Measurements from ENCODE around the gene SPATA32.

SPATA32 gene

GRCh38 chr17:45293413-45294211 lies 31.7 kb upstream of the SPATA32 start:
- no peak for DNase-seq (ENCODE audit: low read depth in 2 of 2)

- no peak for DNase-seq (ENCODE audit: low read depth in 2 of 2)
Measured at GRCh38 chr17:45292696-45293412, 31.0 kb upstream of the SPATA32 start.

GRCh38 chr17:45291171-45291805 lies 29.4 kb upstream of the SPATA32 start:
- DNase-seq (ENCODE audit: low read depth in 2 of 2), result no peak

GRCh38 chr17:45290269-45290765 lies 28.4 kb upstream of the SPATA32 start:
- DNase-seq (ENCODE audit: low read depth in 2 of 2), result no peak

- DNase-seq (ENCODE audit: low read depth in 2 of 2), result no peak
Measured at GRCh38 chr17:45289301-45290268, 27.7 kb upstream of the SPATA32 start.

GRCh38 chr17:45288825-45289224 lies 26.9 kb upstream of the SPATA32 start:
- no peak for DNase-seq (ENCODE audit: low read depth in 2 of 2)

- no peak for DNase-seq (ENCODE audit: low read depth in 2 of 2)
Measured at GRCh38 chr17:45287526-45288500, 25.9 kb upstream of the SPATA32 start.

- DNase-seq (ENCODE audit: low read depth in 2 of 2), result no peak
Measured at GRCh38 chr17:45286286-45286685, 24.4 kb upstream of the SPATA32 start.

GRCh38 chr17:45284176-45285140 lies 22.6 kb upstream of the SPATA32 start:
- no peak for DNase-seq (ENCODE audit: low read depth in 2 of 2)

- DNase-seq (ENCODE audit: low read depth in 2 of 2), result no peak
Measured at GRCh38 chr17:45283711-45284110, 21.8 kb upstream of the SPATA32 start.

- DNase-seq (ENCODE audit: low read depth in 2 of 2), result no peak
Measured at GRCh38 chr17:45282683-45283644, 21.1 kb upstream of the SPATA32 start.

- no peak for DNase-seq (ENCODE audit: low read depth in 2 of 2)
Measured at GRCh38 chr17:45279898-45280297, 18.0 kb upstream of the SPATA32 start.

GRCh38 chr17:45277992-45278391 lies 16.1 kb upstream of the SPATA32 start:
- DNase-seq (ENCODE audit: low read depth in 2 of 2), result no peak

- DNase-seq (ENCODE audit: low read depth in 2 of 2), result peak; percentile 71 to 85
Measured at GRCh38 chr17:45277216-45277849, 15.4 kb upstream of the SPATA32 start.

- DNase-seq (ENCODE audit: low read depth in 2 of 2), result no peak
Measured at GRCh38 chr17:45276031-45276430, 14.1 kb upstream of the SPATA32 start.

- no peak for DNase-seq (ENCODE audit: low read depth in 2 of 2)
Measured at GRCh38 chr17:45274033-45274432, 12.1 kb upstream of the SPATA32 start.

GRCh38 chr17:45273551-45273957 lies 11.7 kb upstream of the SPATA32 start:
- DNase-seq (ENCODE audit: low read depth in 2 of 2), result no peak
